HG03095 (cell line): Measurements from ENCODE around the gene ZNF423.

Experiments
- ATAC-seq: cut with Tn5 transposase; IDR thresholded peaks from one replicate; pipeline ENCODE4 v1.9.1; 2021; ENCODE audit warnings: moderate library complexity; ENCODE audit not compliant: unreplicated experiment

The ZNF423 gene

DNA sequence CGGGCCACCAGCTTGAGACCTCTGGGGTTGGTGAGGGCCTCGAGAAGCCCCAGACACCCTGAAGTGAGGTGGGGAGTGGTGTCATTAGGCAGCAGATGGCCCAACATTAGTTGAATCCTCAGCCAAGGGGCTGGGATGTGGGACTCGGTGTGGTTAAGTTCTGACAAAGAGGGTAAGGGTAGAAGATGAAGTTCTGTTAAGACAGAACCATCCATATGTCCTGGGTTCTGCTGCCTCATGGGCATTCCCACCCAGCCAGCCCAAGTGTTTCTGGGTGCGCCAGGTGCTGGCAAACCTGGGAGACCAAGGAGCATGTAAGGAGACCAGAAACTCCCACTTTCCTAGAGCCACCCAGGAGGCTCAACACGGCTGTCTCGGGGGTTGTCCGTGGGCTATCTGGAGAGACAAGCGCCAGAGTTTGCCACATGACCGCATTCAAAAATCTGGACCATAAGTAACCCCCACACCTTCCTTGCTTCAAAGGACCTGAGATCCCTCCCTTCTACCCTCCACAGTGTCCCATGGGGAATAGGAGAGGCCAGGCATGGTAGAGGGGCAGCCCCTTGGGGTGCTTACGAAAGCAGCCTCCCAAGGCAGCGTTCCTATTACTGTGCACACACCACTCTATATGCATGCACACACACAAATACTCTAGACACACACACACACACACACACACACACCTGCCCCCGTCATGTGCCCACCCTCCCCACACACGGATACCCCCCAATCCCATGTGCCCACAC, 353.6 kb downstream of the ZNF423 start:
- no peak for ATAC-seq

DNA sequence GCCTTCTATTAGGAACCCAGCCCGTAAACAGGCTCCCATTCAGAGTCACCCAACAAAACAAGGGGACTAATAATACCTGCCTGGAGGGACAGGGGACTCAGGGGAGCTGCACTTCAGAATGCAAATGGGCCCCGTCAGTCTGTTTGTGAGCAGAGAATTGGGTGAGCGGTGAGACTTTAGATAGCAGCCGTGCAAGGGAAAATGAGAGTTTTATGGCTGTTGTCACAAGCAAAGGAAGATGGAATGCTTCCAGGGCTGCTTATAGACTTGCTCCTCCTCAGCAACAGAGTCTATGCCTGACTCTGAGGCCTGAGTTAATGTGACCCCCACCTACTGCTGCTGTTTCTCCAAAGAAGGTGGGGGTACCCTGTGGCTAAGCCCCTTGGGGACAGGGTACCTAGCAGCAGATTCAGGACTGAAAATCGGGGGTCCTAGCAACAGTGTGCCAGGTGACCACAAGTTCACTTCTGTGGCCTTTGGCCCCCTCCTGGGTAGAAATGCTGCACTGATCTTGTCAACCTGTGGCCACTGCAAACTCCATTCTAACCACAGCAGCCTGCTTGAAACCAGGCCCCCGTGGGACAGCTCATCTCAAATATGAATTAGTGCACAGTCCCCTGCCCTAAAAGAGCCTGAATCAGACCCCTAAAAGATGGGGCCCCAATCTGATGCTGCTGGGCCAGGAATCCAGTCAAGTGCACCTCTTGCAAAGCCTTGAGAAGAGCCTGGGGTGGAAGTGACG, 355.9 kb downstream of the ZNF423 start:
- no peak for ATAC-seq

DNA sequence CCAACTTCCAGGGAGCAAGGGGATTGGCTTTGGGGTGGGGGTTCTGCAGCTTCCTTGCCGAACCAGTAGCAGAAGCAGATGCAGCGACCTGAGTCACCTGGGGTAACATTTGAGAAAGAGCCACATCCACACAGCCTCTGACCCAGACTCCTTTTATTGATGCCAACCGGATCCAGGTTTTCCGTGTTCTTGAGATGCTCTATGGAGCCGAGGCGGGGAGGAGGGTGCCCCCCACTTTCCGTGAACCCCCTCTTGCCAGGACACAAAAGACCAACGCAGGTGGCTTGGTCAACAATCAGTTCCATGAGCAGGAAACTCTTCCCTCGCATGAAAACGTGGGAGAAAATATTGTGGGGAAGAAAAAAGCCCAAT, 356.5 kb downstream of the ZNF423 start:
- ATAC-seq: no peak

DNA sequence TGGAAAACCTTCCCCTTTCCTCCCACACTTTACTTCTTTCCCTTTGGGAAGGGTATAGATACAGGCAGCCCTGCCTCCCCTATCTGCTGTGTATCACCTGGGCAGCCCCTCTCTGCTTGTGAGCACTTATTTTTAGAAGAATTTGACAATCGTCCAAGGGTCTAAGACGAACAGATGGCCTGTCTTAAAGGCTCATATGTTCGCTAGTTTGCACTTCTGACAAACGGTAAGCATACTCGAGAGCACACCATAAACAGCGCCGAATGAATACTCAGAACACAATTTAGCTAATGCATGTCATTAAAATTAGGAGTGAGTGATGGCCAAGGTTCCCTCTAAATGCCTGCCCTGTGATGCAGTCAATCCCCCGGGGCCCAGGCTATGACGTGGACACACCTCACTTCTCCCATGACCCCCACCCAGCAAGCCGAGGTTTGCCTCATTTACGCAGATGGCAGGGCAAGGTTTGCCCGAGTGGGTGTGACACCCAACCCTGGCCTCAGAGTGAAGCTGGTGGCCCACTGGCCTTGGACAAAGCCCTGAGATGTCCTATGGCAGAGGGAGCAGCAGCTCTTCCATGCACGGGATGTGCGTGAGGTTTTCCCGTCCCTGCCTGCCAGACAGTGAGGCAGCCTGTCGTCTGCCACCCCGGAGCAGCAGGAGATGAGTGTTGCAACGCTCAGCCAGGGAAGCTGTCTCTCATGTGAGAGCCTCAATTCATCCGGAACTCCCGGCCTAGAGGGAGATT, 357.1 kb downstream of the ZNF423 start:
- ATAC-seq: no peak

DNA sequence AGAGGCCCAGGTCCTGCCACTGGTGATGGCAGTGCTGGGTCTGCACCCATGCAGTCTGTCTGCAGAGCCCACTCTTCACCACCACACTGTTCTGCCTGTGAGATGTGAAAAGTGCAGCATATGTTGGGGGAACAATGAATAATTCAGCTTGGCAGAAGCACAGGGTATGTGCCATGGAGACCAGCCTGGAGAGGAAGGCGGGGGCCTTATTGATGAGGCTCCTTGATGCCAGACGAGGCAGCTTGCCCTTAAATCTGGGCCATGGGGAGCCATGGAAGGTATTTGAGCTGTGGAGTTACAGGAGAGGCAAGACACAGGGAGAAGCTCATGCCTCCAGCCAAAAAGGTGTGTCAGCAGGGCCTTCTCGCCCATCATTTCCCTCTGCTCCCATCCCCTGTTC, 357.6 kb downstream of the ZNF423 start:
- no peak for ATAC-seq

DNA sequence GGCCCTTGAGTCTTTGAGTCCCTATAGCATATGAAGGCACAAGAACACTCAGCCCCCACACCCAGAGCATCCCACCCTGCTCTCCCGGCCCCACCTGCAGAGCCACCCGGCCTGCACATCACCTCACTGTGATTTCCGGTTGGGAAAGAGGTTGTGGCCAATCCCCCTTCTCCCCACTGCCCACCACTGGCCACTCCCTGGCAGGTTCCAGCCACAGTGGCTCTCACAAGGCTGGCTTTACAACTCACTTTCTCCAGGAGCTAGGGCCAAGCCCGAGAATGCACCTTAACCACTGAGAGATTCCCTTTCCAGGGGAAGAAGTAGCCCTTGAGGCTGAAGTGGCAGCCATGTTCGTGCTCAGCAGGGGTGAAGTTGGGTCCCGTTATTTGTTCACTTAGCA, 358.4 kb downstream of the ZNF423 start:
- no peak for ATAC-seq

DNA sequence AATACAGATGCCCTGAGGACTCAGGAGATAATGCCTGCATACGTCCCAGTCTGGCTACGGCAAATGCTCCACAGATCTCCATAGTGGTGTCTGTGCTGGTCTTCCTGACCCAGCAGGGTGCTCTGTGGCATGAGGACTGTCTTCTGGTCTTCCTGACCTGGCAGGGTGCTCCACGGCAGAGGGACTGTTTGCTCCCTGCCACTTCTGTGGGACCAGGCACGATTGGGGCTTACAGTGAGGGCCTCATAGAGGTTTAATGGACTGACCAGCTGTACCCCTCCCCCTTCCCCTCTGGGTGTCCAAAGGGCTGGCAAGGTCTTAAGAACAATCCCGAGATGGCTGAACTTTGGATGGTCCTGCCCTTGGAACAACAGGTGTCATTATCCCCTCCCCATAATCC, 359.3 kb downstream of the ZNF423 start:
- no peak for ATAC-seq

DNA sequence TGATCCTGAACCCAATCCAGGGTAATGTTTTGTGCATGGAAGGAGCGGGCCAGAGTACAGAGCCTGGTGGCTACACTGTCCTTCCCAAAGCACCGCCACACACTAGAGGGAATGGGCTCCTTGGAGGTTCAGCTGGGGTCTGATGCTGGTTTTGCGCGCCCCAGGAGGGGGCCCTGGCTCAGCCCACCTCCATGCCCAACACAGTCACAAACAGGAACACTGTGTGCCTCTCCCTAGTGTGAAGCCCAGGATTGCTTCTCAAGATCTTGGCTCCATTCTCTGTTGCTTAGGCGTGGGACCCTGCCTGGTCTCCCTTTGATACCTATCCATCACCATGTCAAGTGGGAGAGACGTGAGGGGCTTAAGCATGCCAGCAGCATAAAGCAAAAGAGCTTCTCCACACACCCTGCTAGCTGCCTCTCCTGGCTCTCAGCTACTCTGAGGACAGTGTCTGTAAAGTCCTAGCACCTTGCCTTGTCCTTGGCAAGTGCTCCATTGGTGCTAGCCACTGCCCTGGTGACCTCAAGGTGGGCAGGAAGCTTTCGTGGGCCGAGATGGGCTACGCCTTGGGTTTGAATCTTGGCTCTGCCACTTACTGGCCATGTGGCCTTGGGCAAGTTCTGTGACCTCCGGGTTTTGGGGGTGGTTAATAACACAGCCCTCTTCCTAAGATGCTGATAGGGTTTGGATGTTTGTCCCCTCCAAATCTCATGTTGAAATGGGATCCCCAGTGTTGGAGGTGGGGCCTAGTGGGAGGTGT, 360.1 kb downstream of the ZNF423 start:
- ATAC-seq: no peak

DNA sequence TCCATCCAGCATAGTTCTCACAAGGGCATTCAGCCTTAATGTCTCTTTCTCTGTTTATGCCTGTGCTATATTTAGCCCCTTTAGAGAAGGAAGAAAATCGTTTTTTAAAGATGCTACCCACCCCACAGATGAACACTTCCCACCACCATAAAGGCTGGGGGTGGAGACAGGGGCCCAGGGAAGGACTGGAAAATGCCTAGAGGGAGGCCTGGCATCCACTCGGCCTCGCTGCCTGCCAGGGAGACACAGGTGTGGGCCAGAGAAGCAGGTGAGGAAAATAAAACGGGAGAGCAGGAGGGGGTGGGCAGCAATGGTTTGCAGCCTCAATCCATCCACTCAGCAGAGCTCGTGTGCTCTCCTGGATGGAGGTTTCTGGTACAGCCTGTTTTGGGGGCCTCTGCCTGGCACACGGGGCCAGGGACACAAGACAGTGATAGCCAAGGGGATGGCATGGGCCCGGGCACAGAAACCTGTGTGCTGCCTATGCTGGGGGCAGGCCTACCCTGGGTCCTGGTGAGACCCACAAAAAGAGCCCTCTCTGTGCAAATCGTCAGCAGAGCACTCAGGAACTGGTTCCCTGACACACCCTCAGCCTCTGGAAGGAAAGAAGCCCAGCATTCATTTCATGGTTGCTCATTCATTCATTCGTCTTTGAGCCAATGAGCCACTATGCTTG, 360.9 kb downstream of the ZNF423 start:
- ATAC-seq: no peak

DNA sequence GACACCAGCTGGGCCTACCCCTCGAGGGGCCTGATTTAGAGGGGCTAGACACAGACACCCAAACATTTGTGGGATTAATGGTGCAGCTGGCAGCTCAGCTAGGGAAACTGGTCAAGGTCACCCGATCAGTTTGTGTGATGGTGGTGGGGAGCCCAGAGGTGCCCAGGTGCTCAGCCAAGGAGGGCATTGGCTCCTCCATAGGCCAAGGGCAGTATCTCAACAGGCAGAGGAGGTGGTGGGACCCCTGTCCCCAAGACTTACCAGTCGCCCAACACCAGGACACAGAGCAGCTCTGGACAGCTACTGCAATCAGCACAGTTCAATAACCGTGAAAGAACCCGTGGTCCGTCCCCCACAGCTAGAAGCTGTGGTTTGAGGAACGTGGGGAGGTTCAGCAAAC, 361.4 kb downstream of the ZNF423 start:
- no peak for ATAC-seq

DNA sequence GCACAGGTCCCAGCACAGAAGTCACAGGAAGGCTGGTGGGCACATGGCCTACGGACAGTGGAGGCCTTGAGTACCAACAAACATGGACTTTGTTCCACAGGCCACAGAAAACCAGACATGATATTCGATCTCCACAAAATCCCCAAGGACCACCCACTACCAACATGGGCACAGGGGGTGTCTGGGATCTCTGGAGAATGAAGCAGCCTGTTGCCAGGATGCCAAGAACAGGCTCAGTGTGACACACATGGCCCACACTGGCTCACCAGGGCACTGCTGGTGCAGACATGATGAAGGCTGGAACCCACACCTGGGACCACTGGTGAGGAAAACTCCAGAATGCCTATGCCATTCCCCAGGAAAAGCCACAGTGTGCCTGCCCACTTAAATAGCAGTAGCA, 362.1 kb downstream of the ZNF423 start:
- ATAC-seq: no peak

DNA sequence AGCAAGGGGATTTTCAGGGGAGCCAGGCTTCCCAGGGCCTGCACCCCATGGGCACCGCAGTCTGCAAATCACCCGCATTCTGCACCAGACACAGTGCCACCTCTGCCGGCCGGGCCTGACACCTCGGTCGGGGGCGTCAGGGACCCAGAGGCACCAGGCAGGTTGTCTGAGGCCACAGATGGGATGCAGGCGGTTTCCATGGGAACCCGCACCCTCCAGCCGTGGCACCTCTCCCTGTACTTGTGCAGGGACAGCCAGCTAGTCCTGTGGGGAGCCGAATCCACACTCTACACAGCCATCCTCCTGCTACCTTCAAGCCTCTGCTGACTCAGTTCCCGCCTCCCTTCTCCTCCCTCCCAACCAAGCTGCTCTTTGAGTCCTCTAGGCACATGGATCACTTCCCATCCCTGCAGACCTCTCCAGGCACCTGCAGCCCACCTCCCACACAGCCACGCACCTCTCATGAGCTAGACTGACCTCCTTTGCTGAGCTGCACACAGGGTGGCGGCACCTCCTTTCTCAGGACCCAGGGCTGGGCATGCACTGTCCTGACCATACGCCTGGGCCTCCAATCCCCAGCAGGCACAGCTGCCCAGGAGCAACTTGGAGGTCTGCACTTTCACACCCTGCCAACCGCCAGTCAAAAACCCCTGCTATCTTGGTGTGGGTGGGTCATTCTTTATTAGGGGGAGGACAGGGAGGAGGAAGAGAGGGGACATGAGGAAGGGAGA, 362.9 kb downstream of the ZNF423 start:
- ATAC-seq: no peak

DNA sequence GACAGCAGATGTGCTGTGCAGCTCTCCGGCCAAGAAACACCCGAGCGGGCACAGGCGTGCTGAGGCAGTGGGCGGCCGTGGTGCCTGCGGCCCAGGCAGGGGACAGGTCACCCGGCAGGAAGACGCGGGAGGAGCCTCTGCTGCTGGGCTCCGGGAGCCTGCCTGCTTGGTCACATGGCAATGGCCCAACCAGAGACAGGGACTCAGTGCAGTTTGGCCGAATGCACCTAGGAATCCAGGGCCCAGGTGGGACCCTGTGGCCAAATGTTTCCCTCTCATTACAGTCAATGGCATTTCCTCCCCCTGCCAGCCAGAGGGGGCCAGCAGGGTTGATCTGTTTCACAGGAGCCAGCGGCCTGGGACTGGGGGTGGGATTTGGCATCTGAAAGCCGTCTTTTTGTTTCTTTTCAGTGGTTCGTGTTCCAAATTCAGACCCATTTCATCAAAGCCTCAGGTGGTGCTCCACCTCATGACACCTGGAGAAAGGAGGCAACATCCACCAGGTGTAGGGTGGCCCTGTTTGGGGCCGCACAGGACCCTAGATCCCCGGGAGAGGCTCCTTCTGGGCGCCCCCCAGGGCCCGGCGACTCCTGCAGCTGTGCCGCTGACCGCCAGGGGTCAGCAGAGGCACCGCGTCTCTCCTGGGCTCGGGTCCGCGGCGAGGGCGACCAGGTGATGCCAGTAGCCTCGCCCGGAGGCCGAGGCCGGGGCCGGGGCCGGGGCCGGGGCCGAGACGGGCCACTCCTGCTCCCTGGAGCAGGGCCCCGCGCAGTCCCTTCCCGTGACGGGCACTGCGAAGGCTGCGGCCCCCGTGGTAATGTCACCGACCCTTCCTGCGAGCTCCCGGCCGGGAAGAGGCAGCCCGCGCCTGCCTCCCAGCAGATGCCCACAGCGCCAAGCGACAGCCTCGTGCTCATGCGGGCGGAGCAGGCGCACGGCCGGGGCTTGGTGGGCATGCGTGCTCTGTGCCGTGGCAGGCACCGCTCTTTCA, 363.8 kb downstream of the ZNF423 start:
- no peak for ATAC-seq

DNA sequence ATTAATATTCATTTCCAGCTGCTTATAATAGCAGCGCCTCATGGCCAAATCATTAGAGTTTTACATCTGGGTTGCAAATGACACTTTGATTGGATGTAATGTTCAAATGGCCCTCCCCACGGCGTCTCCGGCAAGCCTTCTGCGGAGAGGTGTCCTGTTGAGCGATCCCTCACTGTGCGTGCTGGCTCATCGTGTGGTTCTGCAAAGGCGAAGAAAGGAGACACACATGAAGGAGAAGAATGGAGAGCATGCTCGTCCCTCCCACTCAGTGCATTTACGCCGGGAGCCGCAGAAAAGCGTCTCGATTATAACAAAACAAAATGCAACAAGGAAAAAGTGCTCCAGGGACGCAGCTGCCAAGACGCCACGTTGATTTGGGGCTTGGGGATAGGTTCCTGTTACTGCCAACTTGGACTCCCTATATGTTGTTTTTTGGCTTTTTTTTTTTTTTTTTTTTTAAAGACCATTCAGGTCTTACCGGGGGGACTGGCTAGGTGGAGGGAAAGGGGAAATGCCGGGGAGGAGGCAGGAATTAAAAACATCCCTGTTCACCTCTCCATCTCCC, 364.7 kb downstream of the ZNF423 start:
- no peak for ATAC-seq

DNA sequence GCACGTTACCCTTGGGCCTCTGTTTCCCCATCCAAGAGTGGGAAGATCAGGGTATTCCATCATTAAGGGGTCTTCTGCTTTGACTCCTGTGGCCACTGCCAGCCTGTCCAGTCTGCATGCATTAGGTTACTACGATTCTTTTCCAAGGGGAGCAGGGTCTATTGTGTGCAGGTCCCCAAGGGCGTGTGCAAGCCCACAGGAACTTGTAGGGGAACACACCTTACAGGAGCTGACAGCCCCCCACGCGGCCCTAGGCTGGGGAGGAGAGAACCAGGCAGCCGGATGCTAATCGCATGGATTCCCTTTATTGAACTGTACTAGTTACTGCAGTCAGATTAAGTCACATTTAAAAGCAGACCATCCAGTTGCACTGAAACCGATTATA, 365.6 kb downstream of the ZNF423 start:
- ATAC-seq: no peak

DNA sequence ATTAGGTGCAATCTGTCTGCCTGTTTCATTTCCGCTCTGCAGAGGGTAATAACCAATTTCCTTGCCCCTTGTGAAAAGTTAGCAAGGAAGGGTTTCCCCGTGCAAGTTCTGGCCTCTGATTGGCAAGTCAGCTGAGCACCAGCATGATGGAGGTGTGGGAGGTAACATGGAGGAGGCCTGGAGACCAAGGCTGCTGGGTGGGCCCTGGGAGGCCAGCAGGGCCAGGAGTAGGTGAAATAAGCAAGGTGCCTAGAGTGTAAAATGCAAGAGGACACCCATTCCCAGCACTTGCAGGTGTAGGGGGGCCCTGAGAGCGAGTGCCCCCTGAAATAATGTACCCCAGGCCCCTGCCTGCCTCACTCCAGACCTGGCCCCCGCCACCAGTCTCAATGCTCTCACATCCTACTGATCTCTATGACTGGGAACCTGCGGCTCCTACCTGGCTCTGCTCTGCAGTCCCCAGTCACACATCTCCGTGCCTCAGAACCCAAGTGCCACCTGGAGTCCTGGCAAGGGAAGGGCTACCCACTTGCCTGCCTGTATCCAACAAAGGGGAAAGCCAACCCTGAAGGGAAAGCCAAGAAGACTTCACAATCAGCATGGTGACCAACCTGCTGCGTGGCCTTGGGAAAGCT, 366.1 kb downstream of the ZNF423 start:
- ATAC-seq: no peak

DNA sequence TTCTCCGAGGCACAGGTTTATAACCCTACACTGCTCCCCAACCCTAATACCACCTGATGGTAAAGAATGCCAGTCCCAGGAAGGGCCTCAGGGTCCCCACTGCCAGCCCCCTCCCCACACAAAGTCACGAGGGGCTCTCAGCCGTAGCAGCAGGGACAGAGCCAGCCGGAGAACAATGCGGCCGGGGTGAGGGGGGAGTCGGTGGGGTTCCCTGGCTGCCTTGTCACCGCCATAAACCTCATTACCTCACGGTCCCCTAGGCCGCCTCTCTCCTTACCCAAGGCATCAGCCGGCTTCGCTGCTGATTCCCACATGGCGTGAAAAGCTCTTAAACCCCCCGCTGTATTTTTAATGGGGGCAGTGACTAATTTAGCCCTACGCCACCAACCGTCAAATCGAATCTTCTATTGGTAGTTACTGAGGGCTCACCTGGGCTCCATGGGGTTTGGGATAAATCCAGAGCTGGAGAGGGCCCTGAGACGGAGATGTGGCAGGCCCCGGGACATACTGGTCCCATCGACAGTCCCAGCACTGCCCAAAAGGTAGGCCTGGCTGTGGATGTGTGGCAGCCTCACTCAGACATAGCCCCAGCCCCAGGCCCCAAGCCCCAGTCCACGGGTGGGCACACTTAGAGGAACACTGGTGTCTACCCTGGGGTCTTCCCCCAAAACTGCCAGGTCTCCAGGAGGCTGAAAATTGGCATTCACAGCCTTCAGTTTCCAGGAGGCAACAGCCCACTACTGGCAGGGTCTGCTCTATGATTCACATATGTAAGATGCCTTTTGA, 367.0 kb downstream of the ZNF423 start:
- ATAC-seq: no peak
